ENCODE data around the gene SKI. TPM values are rescaled to one million over a fixed set of nuclear protein-coding genes. Genes with fewer than 3 reads are reported as not detected.
"Not testable (repeated sequence)": the region's sequence is repeated elsewhere in the genome, so short reads cannot be mapped to it uniquely, and the experiment has no call there.

SKI gene
- total RNA-seq, 4 donors from 2014 or later: 24.4 to 52.4 (median 32.2) TPM

DNA sequence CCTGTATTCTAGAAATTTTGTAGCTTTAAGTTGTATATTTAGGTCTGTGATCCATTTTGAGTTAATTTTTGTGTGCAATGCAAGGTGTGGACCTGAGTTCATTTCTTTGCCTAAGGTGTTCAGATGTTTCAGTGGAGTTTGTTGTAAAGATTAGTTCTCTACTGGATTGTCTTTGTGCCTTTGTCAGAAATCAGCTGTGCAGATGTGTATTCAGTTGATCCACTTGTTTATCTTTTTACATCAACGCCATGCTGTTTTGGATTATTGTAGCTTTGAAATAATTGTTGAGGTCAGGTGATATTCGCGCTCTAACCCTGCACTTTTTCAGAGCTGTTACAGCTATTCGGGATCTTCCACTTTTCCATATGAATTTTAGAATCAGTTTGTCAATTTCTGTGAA is 32.8 kb downstream of the SKI start:
- Histone ChIP-seq H3K36me3 (no peaks in the 10 kb centered on the region), H3K27me3 (no peaks in the 10 kb centered on the region), H3K9me3 (peaks cover 0 to 3% of the 10 kb centered on the region in 2 donors), H3K4me1 (peaks cover 15 to 67% (median 19%) of the 10 kb centered on the region in 4 donors), H3K4me3 (no peak overlapping the region), H3K27ac (no peak overlapping the region)
- in situ Hi-C loops (cut with MboI; ENCODE audit: low pct_ligation_motif_present in 1 of 4, low pct_unique_long_range_greater_than_20kb in 1 of 4, low sequenced_read_pairs in 3 of 4) (no loop called here), intact Hi-C loops (cut with DNase I; ENCODE audit: low total_unique reads) (no loop called here)
- WGBS, 2 donors (ENCODE audit: low coverage in 1 of 2): 85 to 90% methylated on average over 4 of the region's 4 CpGs
- no peak for DNase-seq
- no peak for TF ChIP-seq POLR2A (IDR thresholded peaks at IDR 0.05)
- no peak for TF ChIP-seq POLR2AphosphoS5 (IDR thresholded peaks at IDR 0.05)
- TF ChIP-seq, protein P1, sequence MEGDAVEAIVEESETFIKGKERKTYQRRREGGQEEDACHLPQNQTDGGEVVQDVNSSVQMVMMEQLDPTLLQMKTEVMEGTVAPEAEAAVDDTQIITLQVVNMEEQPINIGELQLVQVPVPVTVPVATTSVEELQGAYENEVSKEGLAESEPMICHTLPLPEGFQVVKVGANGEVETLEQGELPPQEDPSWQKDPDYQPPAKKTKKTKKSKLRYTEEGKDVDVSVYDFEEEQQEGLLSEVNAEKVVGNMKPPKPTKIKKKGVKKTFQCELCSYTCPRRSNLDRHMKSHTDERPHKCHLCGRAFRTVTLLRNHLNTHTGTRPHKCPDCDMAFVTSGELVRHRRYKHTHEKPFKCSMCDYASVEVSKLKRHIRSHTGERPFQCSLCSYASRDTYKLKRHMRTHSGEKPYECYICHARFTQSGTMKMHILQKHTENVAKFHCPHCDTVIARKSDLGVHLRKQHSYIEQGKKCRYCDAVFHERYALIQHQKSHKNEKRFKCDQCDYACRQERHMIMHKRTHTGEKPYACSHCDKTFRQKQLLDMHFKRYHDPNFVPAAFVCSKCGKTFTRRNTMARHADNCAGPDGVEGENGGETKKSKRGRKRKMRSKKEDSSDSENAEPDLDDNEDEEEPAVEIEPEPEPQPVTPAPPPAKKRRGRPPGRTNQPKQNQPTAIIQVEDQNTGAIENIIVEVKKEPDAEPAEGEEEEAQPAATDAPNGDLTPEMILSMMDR (IDR thresholded peaks at IDR 0.05): no peak
- no peak for TF ChIP-seq EP300 (IDR thresholded peaks at IDR 0.05; ENCODE audit: low read depth)

DNA sequence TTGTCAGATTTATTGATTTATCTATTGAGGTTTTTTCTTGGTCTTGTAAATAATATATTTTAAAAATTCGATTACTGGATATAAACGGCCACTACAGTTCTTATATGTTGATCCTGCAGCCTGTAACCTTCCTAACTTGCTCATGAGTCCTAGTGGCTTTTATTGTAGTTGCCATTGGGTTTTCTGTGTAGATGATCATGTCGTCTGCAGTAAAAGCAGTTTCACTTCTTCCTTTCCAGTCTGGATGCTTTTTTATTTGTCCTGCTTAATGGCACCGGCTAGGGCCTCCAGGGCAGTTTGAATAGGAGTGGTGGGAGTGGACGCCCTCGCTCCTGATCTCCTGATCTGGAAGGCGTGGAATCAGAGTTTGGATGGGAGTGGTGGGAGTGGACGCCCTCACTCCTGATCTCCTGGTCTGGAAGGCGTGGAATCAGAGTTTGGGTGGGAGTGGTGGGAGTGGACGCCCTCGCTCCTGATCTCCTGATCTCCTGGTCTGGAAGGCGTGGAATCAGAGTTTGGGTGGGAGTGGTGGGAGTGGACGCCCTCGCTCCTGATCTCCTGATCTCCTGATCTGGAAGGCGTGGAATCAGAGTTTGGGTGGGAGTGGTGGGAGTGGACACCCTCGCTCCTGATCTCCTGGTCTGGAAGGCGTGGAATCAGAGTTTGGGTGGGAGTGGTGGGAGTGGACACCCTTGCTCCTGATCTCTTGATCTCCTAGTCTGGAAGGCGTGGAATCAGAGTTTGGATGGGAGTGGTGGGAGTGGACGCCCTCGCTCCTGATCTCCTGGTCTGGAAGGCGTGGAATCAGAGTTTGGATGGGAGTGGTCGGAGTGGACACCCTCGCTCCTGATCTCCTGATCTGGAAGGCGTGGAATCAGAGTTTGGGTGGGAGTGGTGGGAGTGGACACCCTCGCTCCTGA is 33.6 kb downstream of the SKI start:
- peaks cover 15 to 68% (median 25%) of the 10 kb centered on the region in 4 donors for H3K4me1 ChIP-seq
- H3K9me3 ChIP-seq; H3K27ac ChIP-seq; H3K27me3 ChIP-seq; DNase-seq; H3K4me3 ChIP-seq; intact Hi-C loops (cut with DNase I; ENCODE audit: low total_unique reads); in situ Hi-C loops (cut with MboI; ENCODE audit: low pct_ligation_motif_present in 1 of 4, low pct_unique_long_range_greater_than_20kb in 1 of 4, low sequenced_read_pairs in 3 of 4); H3K36me3 ChIP-seq: not testable (repeated sequence)
- 84 to 86% methylated on average over 12 to 25 of the region's 25 CpGs for WGBS, 2 donors (ENCODE audit: low coverage in 1 of 2)

DNA sequence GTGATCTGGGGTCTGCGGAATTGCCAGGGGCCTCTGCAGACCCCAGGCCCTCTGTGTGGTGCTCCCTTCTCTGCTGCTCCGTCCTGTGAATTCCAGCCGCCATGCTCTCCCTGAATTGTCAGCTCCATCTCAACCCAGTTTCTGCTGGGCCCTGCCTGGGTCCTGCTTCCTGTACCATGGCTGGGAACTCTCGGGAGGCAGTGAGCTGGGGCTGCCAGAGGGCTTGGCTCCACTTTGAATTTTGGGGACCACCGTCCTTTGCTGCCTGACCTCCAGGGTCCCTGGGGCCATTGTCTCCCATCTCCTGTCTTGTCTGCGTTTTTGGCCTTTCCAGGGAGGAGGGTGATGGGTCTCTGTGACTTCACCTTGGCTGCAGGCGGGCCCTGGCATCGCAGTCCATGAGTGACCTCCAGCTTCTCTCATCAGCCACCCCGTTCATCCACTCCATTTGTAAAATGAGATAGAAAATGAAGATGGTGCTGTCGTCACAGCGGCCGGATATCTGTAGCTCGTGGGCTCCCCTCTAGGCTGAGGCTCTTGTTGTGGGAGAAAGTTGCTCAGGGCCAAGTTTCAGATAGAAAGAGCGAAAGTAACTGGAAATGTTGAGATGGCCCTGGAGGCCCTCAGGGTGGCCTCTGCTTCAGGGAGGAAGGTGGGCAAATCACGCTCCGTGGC is 38.3 kb downstream of the SKI start:
- Histone ChIP-seq H3K4me3 (no peak overlapping the region), H3K9me3 (no peaks in the 10 kb centered on the region), H3K27ac (no peak overlapping the region), H3K27me3 (no peaks in the 10 kb centered on the region), H3K36me3 (no peaks in the 10 kb centered on the region), H3K4me1 (peaks cover 16 to 71% (median 40%) of the 10 kb centered on the region in 4 donors)
- in situ Hi-C loops (cut with MboI; ENCODE audit: low pct_ligation_motif_present in 1 of 4, low pct_unique_long_range_greater_than_20kb in 1 of 4, low sequenced_read_pairs in 3 of 4): no loop called here
- 87 to 96% methylated on average over 4 to 16 of the region's 16 CpGs for WGBS, 2 donors (ENCODE audit: low coverage in 1 of 2)
- TF ChIP-seq EP300 (IDR thresholded peaks at IDR 0.05; ENCODE audit: low read depth) (no peak), POLR2AphosphoS5 (IDR thresholded peaks at IDR 0.05) (no peak), POLR2A (IDR thresholded peaks at IDR 0.05) (no peak)
- TF ChIP-seq, protein P1 (IDR thresholded peaks at IDR 0.05): no peak
- intact Hi-C loops (cut with DNase I; ENCODE audit: low total_unique reads): no loop called here
- DNase-seq: no peak

DNA sequence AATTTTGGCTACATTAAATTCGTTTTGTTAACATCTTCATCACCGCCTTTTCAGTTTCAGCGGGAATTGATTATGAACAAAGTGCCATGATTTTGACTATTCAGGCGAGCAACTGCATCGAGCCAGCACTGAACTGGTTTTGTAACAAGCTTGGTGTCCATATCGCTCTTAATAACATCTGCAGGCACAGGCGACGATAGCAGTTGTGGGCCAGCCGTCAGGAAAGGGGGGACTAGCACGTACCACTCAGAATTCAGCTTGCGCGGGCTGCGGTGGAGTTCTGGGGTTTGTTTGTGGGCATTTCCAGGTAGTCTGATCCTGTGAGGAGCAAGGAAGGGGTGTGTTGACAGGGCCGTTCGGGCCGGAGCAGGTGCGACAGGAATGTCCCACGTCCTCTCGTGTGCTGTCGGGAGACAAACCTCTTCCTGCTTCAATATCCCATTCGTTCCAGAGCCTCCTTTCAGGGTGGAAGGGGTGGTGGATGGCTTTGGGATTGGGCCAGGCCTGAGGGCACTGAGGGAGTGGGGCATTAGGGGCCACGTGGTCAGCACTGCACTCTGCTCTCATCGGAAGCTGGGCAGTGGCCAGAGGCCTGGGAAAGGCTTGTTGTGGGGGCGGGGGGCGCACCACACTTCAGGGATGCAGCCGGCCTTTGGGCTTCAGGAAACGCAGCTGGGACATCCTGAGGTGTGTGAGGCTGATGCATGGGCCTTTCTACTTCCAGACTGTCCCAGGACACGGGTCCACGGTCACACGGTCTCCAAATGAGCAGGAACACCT is 39.1 kb downstream of the SKI start:
- Histone ChIP-seq H3K27me3 (no peaks in the 10 kb centered on the region), H3K36me3 (no peaks in the 10 kb centered on the region), H3K9me3 (no peaks in the 10 kb centered on the region), H3K27ac (no peak overlapping the region), H3K4me1 (peaks cover 24 to 73% (median 48%) of the 10 kb centered on the region in 4 donors), H3K4me3 (no peak overlapping the region)
- no peak for TF ChIP-seq POLR2AphosphoS5 (IDR thresholded peaks at IDR 0.05)
- TF ChIP-seq, protein P1 (IDR thresholded peaks at IDR 0.05): no peak
- TF ChIP-seq POLR2A (IDR thresholded peaks at IDR 0.05): no peak
- TF ChIP-seq EP300 (IDR thresholded peaks at IDR 0.05; ENCODE audit: low read depth): no peak
- 83% methylated on average over 30 of the region's 30 CpGs; no CpG with 5 or more reads in 1 of the 2 donors for WGBS, 2 donors (ENCODE audit: low coverage in 1 of 2)
- in situ Hi-C loops (cut with MboI; ENCODE audit: low pct_ligation_motif_present in 1 of 4, low pct_unique_long_range_greater_than_20kb in 1 of 4, low sequenced_read_pairs in 3 of 4) (no loop called here), intact Hi-C loops (cut with DNase I; ENCODE audit: low total_unique reads) (no loop called here)
- DNase-seq: no peak

Measured in transverse colon (tissue), 4 donors.